Right lung (tissue), 5 donors: ENCODE measurements around the gene DSCAM. TPM values are rescaled to one million over a fixed set of nuclear protein-coding genes. Genes with fewer than 3 reads are reported as not detected.
A peak's percentile ranks its signal among the peaks of the same experiment; 100 is the strongest.

ENCODE experiments used
- DNase-seq, 2 donors: peaks; one replicate each; pipeline ENCODE4 v3.0.0-alpha.2; 2013
- polyA plus RNA-seq, 5 donors: library from polyadenylated mRNA; unstranded; fragments of 120-200 nt; gene quantifications; one replicate each; pipeline versions ENCODE4 v1.2.1 to v1.2.3, GENCODE V29; 2013; ENCODE audit warnings: inconsistent platforms in 1 of 5, low replicate concordance in 1 of 5; ENCODE audit not compliant: insufficient read length in 5 of 5, insufficient read depth in 1 of 5

The DSCAM gene
- polyA plus RNA-seq, 5 donors: 0.03 to 0.23 (median 0.10) TPM

DNA sequence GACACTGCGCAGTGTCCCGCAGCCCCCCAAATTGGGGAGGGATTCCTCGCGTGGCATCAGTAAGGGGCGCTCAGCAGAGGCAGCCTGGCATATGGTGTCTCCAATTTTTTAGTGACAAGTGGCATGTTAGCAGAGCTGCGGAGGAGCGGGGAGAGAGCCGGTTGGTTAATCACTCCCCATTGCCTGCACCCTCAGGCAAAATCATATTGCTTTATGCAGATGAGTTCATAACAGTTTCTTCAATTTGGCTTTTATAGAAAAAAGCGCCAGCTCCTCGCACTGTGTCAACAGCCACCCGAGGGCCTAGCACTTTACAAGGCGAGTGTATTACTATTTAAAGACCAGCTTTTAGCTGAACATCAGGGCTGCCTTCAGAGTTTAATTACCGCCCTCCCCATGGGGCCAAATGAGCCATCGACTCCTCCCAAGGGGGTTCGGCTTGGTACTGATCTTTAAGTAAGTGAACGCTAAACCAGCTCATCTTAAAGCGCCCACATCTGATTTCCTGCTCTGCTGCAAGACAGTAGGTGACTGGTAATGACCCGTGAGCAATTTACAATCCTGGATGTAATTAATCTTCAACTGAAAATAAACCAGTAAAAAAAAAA is 298.9 kb downstream of the DSCAM start:
- no peak for DNase-seq

DNA sequence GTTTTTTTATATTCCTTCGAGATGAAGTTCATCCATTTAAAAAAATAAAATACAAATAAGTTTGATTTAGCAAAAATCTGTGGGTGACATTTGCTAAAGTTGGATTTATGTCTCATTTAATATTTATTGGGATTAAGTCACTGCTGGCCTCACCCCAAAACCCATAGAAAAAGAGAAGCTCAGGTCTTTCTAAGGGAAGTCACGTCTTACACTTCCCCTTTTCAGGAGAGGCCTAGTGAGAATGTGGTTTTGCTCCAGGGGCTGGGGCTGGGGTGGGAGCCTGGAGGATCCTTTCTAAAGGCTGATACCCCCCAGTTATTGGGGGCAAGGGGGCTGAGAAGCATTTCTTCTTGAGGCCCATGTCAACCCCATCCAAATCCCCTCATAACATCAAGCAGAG is 300.3 kb downstream of the DSCAM start:
- no peak for DNase-seq

DNA sequence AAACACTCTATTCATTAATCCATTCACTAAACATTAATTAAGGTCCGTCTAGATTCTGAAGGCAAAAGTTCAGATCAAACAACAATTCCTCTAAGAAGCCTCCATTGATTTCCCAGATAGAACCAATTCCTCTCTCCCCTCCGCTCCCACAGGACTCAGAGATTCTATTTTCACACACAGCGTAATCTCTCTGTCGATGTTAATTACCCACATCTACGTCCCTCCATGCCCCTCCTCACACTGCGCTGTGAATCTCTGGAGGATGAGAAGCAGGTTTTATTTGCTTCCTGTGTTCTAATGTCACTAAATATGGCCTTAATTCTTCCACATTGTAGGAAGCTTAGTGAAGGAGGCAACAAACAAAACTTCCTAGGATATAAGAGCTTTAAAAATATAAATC is 306.7 kb downstream of the DSCAM start:
- no peak for DNase-seq

DNA sequence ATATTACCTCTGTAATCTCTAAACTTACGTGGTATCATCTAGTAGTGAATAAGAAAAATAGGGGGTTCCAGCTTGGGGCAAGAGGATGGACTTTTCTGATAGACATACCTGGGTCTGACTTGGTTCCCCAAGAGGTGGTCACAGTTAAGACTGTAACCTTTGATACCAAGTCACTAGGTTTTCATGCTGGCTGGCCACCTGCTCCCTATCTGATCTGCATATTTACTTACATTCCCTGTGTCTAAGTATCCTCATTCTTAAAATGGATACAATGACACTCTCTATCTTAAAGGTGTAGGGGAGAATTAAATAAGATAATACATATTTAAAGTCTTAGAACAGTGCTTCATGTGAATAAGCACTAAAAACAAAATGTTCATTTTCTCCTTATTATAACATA is 312.1 kb downstream of the DSCAM start:
- no peak for DNase-seq

DNA sequence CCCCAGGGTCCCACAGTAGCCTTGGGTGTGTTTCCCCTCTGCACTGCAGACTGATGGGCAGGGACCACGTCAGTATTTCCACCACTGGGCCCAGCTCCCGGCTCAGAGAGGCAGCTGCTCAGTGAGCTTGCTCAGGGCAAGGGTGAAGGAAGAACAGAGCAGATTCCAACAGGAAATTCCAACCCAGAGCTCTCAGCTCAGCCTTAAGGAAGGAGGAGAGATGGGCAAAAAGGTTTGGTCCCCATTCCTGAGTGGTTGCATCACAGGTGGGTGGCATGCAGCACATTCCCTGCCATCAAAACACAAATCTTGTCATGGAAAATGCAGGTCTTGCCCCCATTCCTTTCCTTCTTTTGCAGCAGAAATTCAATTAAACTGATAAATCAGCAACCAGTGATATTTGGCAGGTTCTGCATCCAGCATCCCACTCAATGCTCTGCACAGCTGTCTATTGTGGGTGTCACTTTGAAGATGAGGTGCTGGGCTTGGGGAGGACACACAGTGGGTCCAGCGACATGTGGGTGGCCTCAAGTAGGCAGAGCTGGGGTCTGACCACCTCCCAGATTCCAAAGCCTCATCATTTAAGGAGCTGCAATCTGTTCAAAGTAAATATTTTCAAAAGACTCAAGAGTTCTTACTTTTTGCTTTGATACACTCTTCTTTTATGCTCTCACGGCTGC is 315.4 kb downstream of the DSCAM start:
- DNase-seq: peak; percentile 25 to 31

DNA sequence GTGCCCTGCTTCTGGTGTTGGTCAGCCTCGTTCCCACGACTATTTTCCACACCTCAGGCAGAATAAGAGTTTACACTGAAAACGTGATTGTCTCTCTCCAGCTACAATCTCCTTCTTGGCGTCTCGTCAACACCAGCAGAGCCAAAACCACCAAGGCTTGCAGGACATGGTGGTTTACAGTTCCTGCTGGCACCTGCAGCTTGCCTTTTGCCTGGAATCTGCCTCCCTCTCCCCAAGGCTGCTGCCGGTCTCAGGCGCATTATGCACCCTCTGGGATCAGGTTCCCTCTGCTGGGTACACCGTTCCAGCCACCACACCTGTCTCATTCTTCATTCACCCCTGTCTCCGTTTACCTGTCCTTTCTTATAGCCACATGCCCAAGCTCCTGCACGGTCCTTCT is 315.9 kb downstream of the DSCAM start:
- no peak for DNase-seq

DNA sequence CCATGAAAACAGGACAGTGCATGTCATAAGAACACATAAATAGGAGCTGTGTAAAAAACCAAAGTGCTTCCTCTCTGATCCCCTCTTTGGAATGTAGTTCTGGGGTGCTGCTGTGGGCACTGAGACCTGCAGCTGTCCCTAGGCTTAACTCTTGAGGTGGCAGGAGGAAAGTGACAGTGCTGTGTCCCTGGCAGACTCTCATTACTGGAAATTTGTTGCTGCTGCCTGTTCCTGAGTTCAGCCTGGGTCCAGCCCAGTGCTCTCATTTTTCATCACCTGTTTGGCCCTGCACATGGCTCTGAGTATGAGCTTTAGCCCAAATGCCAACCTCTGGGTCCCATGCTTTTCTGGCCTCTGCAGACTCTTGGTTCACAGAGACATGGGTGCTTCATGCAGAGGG is 329.3 kb downstream of the DSCAM start:
- no peak for DNase-seq

DNA sequence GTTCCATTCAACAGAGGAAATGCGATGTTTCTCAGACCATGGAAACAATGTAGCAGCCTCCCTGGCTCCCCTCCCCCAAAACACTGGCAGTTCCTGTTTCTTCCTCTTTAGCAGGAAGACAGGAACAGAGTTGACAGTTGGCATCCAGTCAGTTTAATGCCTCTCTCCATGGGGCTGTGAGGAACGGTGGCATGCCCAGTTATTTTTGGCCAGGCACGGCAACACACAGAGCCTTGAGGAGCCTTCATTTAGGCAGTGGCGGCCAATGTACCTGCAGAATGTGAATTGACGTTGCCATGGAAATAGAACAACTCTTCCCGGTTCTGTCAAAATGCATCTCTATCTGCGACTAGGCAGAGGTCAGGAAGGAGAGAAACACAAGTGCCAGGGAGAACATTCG is 330.6 kb downstream of the DSCAM start:
- DNase-seq: peak; percentile 16 to 30

DNA sequence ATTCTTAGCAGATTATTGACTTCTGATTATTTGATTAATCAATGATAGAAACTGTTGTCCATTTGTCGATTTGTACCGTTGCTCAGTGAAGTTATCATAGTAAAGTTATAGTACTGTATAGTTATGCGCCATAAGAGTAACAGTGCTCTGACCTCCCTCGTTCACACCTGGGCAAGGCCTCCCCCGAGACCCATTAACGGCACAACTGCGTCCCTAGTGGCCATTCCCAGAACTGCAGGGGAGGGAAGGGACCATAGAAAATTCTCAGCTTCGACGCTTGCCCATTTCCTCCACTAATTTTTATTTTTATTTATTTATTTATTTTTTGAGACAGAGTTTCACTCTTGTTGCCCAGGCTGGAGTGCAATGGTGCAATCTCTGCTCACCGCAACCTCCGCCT is 334.4 kb downstream of the DSCAM start:
- DNase-seq: no peak

DNA sequence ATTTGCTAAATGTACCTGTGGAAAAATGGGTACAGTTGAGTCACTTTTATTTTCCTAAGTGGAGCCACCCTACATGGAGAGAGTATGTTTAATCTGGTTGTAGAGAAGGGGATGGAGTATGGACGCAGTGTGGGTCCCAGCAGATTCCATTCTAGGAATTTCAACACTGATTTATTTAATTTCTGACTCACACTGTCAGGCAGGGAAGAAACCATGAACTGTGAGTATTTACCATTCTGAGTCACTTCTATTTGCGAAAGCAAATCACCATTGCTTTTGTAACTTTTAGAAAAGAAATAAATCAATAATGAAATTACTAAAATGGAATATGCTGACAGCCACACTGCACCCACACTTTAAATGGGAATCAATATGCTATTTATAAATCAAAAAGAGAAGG is 339.0 kb downstream of the DSCAM start:
- DNase-seq: no peak

DNA sequence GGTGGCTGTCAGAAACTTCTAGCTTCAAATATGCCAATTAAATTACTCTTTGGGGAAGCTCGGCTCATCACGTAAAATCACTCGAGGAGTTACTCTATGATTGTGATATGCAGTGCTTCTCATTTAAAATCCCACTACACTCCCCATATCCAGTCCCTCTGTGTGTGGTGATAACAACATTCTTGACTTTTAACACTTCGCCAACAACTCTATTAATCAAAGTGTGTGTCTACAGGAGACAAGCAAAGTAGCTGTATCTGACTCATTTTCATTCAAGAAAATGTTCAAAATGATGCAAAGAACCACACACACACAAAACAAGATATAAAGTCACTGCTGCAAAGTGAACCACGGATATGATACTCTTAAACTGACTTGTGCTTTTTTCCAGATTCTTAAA is 341.3 kb downstream of the DSCAM start:
- DNase-seq: peak in 1 of 2 donors; percentile 3

DNA sequence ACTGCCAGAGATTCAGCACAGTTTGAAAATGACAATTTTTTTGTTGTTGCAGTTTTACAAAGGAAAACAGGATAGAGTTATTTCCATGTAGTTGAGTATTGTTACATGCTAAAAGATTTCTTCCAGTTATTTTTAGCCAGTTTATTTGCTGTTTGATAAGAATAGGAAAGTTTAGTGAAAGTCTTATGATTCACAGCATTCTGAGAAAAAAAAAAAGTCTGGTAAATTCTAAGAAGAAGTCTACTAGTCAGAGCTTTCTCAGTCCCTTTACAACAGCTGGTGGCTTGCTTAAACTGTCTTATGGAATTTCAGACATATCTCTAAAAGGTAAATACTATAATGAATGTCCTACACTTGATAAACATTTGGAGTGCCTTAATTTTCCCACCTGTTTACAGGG is 341.7 kb downstream of the DSCAM start:
- DNase-seq: no peak

DNA sequence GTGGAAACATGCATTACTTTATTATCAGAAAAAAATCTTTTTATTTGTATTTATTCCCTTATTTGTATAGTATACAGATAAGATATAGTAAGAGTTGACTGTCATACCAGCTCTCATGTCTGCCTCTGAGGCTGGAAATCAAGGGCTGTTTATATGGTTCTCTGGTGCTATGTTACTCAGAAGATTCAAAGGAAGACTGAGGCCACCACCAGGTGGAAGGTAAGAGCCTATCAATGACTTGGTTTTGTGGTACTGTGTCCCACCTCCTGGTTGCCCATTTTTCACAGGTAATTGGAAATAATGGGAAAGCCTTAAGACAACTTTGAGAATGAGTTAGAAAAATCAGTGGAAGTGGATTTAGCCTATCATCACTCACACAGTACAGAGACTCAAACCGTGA is 342.1 kb downstream of the DSCAM start:
- no peak for DNase-seq

DNA sequence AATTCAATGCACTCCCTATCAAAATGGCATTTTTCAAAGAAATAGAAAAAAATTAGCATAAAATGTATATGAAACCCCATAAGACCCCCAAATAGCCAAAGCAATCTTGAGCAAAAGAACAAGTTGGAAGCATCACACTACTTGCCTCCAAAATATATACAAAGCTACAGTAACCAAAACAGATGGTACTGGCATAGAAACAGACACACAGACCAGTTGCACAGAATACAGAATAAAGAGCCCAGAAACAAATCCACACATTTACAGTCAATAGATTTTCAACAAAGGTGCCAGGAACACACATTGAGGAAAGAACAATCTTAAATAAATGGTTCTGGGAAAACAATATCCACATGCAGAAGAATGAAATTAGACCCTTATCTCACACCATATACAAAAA is 350.8 kb downstream of the DSCAM start:
- DNase-seq: no peak

DNA sequence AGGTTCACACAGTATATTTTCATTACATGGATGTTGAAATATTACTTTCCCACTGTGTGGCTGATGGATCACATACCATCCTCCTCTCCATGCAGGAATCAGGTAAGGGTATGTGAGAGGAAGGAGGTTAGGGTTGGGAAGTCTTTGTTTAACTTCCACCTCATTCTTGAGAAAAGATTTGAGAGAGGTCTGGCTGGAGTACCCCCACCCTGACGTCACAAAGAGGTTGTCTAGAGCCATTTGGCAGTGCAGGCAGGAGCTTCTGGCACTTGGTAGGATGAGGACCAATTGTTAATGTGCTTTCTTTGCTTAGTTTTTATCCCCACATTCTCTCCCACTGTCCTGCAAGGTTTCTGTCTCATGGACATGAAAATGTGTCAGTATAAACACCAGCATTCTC is 356.6 kb downstream of the DSCAM start:
- DNase-seq: no peak

DNA sequence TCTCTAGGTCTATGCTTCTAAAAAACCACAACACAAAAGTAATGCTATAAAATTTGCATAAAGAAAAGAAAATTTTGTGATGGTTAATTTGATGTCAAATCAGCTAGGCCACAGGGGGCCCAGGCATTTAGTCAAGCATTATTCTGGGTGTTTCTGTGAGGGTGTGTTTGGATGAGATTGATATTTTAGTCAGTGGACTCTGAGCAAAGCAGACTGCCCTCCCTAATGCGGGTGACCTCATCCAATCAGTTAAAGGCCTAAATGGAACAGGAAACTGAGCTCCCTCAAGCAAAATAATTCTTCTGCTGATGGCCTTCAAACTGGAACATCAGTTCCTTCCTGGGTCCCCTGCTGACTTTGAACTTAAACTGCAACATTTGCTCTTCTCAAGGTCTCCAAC is 358.0 kb downstream of the DSCAM start:
- DNase-seq: no peak

DNA sequence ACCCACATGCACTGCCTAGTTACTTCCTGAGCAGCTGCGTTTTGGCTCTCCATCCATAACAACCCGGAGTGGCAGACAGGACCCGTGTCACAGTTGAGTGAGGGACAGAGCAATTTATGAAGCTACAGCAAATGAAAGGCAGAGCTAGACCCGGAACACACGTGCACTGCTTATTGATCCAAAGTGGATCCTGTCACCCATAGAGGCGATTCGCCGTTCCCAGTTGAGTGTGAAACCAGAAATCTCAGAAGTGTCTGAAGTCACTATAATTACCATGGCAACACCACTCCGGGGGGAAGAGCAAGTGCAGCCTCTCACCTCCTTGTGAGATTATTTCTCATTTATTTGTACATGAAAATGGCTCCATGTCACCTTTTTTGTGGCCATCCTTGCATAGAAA is 365.2 kb downstream of the DSCAM start:
- DNase-seq: no peak

DNA sequence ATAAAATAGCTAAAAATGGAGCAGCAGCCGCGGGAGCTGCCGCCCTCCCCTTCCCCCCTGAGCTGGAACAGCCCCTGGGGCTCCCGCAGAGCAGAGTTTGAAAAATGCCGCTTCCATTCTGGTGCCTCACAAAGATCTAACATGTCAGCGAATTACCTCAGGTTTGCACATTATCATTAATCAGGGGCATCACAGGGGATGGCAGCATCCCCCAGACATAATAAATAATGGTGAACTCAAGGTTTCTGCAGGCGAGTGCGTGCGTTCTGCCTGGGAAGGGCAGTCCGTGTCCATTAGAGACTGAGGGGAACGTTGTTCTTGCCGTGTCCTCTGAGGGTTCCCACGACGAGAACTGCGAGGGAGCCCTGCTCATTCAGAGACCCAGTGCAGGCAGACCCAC is 372.4 kb downstream of the DSCAM start:
- DNase-seq: no peak

DNA sequence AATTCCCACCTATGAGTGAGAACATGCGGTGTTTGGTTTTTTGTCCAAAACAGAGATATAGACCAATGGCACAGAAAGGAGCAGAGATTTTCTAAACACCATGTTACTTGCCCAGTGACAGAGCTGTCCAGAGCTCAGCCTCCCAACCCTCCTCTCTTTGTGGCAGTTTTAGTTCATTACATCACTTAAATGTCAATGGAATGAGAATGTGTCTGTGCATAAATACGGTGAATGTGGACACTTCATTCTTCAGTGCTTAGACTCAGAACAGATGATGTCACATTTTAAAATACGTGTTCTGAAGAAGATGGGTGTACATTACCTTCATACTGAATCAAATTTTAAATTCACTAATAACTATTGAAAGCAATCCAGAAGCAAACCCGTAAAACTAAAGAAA is 374.9 kb downstream of the DSCAM start:
- DNase-seq: no peak

DNA sequence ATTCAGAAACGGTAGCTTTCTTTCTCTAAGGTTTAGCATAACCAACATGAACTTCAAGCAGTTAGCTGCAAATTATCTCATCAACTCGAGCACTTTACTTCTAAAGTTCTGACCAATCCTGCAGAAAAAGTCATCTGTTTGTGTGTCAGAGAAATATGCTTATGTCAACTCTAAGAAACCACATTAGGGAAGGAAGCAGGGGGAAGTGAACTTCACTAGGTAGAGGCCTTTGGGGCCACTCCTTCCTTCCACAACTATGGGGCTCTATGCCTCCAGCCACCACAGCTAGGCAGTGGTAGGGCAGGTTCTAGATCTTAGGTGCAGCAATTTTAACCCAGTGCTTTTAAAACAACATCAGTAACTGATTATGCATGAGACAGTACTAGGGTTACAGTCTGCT is 375.9 kb downstream of the DSCAM start:
- DNase-seq: no peak

DNA sequence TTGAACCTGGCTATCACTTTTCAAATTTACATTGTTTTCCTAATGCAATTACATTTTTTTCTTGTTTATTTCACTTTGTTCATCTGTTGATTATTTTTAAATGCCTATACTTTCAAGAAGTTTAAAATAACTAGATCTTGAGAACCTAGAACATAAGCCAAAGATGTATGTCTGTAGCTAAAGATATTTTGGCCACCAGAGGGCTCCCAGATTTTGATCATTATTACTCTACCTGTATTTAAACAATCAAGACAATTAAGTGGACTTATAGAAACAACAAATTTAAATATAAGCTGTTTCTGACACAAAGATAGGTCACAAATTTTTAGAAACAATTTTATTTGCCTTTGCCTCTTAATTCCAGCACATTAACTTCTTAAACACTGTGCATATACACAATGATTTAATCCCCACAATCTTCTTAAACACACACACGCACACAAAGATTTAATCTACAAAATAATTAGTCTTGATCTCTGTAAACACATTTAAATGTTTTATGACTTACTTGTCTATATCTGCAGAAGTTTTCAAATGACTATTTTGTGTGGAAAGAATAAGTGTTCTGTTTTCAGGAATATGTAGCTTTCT is 380.0 kb downstream of the DSCAM start:
- DNase-seq: peak; percentile 13 to 26

DNA sequence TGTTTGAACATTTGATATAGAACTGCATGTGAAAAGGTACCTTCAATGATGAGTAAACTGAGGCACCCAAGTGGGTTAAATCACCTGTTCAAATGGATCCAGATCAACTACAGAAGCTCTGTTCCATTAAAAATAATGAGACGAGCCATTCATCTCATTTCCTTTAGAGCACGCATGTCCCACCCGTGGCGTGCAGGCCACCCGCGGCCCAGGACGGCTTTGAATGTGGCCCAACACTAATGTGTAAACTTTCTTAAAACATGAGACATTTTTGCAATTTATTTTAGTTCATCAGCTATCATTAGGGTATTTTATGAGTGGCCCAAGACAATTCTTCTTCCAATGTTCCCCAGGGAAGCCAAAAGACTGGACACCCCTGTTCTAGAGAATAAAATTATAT is 381.6 kb downstream of the DSCAM start:
- DNase-seq: no peak

DNA sequence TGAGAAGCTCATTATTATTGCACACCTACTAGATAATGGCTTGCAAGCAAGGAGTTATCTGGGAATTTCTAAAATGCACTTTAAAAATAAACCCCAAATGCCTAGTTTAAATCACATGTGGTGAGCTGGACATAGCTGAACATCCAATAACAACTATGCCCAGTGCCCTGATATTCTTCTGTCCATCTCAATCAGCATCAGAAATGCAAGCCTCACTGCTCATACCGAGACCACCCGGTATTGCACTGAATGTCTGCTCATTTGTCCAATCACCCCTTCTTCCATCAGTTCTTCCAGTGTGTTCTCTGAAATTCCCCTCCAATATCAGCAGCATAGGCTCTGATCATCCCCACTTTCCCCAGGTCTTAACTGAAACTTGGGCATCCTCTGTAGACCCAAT is 383.8 kb downstream of the DSCAM start:
- no peak for DNase-seq

DNA sequence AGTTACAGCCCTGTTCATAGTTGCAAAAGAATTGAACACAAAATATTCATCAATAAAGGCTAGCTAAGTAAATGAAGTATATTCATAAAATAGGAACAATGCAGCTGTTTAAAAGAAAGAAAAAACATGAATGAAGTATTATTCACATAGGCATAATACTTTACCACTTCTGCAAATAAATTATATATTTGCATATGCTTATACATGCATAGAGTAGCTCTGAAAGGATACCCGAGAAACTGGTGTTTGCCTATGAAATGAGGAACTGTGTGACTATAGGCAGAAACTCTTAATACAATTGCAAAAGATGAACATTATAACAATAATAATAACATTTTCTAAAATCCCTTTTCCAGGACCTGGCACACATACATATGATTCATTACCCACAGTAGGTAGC is 385.9 kb downstream of the DSCAM start:
- DNase-seq: no peak
